ENCODE measurements around the gene STK24. TPM values are rescaled to one million over a fixed set of nuclear protein-coding genes. Genes with fewer than 3 reads are reported as not detected.
A peak's percentile ranks its signal among the peaks of the same experiment; 100 is the strongest.

Gene STK24
- total and polyA plus RNA-seq, 10 of the 15 experiments (the other 5 are each of a cell fraction or from before 2014, with no cell fraction given): 7.5 to 115 (median 52.9) TPM

GRCh38 chr13:98549728-98550317, 27.1 kb downstream of the STK24 start (continued):
- TF ChIP-seq SREBF1 (IDR thresholded peaks at IDR 0.05; ENCODE audit: low read length) (no peak), REST (IDR thresholded peaks at IDR 0.05; ENCODE audit: low read depth, low read length) (no peak), SRF (IDR thresholded peaks at IDR 0.05; ENCODE audit: low read depth in 2 of 2, low read length in 2 of 2) (no peak), CREM (IDR thresholded peaks at IDR 0.05; ENCODE audit: low read depth) (peak; percentile 57; the same call in 1 of the 2 replicates), BACH1 (IDR thresholded peaks at IDR 0.05; ENCODE audit: borderline replicate concordance) (no peak), ATF2 (IDR thresholded peaks at IDR 0.05; ENCODE audit: low read length) (peak; percentile 71; the same call in 1 of the 2 replicates), E2F4 (IDR thresholded peaks at IDR 0.05; ENCODE audit: low read depth, low read length) (no peak), HSF1 (IDR thresholded peaks at IDR 0.05; ENCODE audit: low read depth, low read length) (no peak), ZZZ3 (IDR thresholded peaks at IDR 0.05; ENCODE audit: control insufficient read depth, insufficient read length, low read depth) (no peak), FOXK2 (IDR thresholded peaks at IDR 0.05) (no peak), CBX5 (IDR thresholded peaks at IDR 0.05; ENCODE audit: low read depth) (no peak), RB1 (IDR thresholded peaks at IDR 0.05; ENCODE audit: borderline replicate concordance) (no peak), MTA3 (IDR thresholded peaks at IDR 0.05; ENCODE audit: borderline replicate concordance, low read length) (no peak), TBL1XR1 (IDR thresholded peaks at IDR 0.05; ENCODE audit: low read depth, low read length) (no peak), ASH2L (IDR thresholded peaks at IDR 0.05; ENCODE audit: borderline replicate concordance, low read depth) (no peak), HCFC1 (IDR thresholded peaks at IDR 0.05; ENCODE audit: low read length) (no peak), SUPT20H (IDR thresholded peaks at IDR 0.05; ENCODE audit: borderline replicate concordance, control insufficient read depth, low read depth, low read length) (no peak), CEBPZ (IDR thresholded peaks at IDR 0.05; ENCODE audit: low read depth, low read length) (no peak), ATF3 (IDR thresholded peaks at IDR 0.05; ENCODE audit: borderline replicate concordance, extremely low read depth, low read depth, low read length) (no peak)
